HG02571 (cell line): ENCODE results near the gene MRPS25.

ENCODE experiments used
- ATAC-seq: cut with Tn5 transposase; IDR thresholded peaks from one replicate; pipeline ENCODE4 v1.9.1; 2021; ENCODE audit warnings: mild to moderate bottlenecking, moderate library complexity; ENCODE audit not compliant: unreplicated experiment

Gene MRPS25

DNA sequence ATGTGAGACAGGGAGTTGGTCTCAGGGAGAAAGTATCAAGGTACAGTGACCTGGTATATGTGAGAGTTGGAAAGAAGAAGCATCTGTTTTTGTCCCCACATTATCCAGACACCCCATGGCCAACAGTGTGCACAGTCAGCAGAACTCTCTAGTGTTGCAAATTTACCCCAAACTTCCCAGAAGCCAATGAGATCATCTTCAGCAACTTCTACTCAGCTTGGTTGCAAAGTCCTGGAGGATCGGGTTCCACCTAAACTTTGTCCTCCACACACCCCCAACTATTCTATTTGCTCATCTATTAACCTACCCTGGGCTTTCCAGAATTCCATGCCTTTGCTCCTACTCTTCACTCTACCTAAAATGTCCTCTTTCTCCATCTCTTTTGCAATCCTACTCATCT lies 18.1 kb upstream of the MRPS25 start:
- no peak for ATAC-seq

- ATAC-seq, result no peak
Observed at GRCh38 chr3:15081960-15082664, 17.0 kb upstream of the MRPS25 start.

DNA sequence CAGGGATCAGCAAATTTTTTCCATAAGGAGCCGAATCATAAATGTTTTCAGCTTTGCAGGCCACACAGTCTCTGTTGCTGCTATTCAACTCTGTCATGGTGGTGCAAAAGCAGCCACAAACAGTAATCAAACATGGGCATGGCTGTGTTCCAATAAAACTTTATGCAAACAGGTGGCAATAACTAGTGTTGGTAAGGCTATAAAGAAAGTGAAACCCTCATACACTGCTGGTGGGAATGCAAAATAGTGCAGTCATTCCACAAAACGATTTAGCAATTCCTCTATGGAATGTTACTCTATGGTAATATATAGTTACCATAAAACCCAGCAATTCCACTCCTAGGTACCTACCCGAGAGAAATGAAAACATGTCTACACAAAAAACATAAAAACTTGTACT lies 14.0 kb upstream of the MRPS25 start:
- ATAC-seq, result no peak

GRCh38 chr3:15074500-15074899 lies 9.4 kb upstream of the MRPS25 start:
- ATAC-seq, result no peak

DNA sequence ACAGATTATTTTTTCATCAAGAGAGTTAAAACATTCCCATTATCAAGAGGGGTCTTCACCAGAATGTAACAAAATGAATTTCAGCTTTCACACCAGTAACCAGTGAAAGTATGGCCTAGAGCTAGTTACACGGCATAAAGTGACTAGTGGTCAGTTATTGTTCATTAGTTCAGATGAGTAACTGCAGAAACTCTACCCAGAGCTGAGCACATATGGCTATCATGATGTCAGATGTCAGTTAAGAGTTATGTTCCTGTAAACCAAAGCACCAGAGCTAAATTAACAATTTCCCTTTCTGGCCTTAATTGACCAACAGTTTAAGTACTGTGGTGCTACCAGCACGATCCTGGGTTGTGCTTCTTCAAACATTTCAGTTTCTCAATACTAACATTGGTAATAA lies 6.6 kb upstream of the MRPS25 start:
- no peak for ATAC-seq

GRCh38 chr3:15069441-15069840 lies 4.3 kb upstream of the MRPS25 start:
- no peak for ATAC-seq

- ATAC-seq, result no peak
Observed at GRCh38 chr3:15066467-15066866, 1.4 kb upstream of the MRPS25 start.

- ATAC-seq, result no peak
Observed at GRCh38 chr3:15065550-15066007, 464 bp upstream of the MRPS25 start.

DNA sequence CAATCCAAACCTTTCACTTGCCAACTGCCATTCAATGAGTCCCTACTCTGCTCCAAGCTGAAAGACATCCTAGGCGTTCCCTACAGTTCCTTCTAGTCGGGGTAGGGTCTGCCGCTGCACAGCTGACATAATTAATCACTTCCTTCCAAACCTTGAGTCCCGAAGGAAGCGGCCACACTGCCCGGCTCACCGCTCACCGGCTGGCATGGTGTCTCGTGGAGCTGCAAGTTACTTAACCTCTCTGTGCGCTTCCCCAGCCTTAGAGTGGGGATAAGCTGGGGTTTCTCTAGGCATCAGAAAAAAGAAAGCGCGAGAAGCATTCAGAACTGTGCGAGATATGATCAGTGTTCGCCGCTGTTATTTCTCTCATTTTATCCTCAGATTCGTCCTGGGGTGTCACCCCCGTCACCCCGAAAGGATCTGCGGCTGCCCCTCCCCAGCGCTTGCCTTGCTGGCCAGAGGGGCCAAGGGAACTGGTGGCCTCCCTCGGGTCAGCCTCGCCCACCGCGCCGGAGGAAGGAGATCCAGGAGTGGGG lies 748 bp downstream of the MRPS25 start:
- peak; percentile 18 for ATAC-seq

DNA sequence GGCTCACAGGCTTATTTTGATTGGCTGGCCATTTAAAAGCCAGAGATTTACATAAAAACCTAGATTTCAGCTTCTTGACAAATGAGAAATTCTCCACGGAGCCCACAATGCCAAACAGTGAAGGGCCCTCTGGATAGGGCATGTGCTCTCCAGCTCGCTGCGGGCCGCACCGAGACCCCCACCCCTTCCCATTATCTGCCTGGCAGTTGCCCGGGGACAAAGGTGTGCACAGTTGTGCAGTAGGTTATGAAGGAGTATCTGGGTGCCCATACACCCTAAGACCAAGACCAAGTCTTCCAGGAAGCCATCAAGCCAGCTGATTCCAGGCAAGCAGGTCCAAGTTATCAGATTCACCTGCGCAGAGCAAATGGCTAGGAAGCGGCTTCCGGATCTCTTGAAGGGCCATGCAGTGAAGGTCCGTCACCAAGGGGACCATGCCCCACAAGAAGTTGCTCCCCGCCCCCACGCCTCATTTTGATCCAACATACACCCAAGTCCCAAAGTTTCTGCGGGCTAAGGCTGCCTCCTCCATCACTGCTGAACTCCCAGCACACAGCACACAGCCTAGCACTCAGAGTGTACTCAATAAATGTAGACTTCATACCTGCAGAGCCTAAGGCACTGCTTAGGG lies 1.3 kb downstream of the MRPS25 start:
- no peak for ATAC-seq

- no peak for ATAC-seq
Observed at GRCh38 chr3:15063238-15063637, 1.9 kb downstream of the MRPS25 start.

GRCh38 chr3:15060029-15060428 lies 5.1 kb downstream of the MRPS25 start:
- ATAC-seq, result no peak

DNA sequence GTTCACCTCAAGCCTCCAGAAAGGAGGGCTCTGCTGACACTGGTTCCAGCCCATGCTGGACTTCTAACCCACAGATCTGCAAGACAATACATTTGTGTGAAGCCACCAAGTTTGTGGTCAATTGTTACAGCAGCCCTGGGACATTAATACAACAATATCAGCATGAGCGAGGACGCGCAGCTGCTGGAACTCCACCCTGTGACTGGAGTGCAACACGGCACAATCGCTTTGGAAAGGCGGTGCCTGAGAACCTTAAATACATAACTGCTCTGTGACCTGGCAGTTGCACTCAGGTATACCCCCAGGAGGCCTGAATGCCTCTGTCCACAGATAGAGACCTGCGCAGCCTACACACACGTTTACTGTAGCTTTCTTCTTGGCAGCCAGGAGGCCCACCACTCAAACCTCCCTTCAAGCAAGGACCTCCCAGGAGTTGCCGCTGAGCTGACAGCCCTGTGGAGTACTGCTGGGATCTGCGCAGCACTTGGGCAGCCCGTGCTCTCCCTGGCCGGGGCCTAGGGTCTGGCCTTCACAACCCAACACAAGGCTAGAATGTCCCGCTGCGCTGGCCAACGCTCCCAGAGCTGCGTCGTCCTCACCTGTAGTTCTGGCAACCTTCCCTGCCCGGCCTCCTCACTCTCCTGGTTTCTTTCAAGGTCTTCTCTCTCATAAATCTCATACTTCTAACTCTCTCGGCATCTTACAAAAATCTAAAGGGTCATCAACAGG lies 8.3 kb downstream of the MRPS25 start:
- no peak for ATAC-seq

DNA sequence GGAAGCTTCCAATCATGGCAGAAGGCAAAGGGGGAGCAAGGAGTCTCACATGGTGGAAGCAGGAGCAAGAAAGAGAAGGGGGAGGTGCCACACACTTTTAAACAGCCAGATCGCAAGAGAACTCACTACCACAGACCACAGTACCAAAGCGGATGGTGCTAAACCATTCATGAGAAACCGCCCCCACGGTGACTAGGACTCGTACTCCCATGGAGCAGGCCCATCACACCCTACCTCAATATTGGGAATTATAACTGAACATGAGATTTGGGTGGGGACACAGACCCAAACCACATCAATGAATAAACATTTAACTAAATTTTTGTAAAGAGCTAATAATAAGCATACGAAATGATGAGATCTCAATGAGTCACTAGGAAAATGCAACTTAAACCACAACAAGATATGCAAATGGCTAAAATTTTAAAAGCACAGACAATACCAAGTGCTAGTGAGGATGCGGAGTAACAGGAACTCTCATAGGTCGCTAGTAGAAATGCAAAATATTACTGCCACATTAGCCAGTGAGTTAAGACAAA lies 10.0 kb downstream of the MRPS25 start:
- peak; percentile 45 for ATAC-seq

DNA sequence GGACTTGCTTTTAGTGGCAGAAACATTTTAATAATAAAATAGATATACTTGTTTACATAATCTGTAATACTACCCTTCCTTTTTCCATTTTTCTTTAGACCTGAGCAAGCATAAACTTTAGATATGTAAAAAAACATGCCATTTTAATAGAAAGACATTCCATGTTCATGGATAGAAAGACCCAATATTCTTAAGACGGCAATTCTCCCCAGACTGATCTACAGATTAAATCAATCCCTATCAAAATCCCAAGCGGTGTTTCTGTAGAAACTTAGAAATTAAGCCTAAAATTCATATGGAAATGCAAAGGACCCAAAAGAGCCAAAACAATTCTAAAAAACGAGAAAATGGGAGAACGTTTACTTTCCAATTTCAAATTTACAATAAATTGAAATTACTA lies 11.6 kb downstream of the MRPS25 start:
- ATAC-seq, result no peak

DNA sequence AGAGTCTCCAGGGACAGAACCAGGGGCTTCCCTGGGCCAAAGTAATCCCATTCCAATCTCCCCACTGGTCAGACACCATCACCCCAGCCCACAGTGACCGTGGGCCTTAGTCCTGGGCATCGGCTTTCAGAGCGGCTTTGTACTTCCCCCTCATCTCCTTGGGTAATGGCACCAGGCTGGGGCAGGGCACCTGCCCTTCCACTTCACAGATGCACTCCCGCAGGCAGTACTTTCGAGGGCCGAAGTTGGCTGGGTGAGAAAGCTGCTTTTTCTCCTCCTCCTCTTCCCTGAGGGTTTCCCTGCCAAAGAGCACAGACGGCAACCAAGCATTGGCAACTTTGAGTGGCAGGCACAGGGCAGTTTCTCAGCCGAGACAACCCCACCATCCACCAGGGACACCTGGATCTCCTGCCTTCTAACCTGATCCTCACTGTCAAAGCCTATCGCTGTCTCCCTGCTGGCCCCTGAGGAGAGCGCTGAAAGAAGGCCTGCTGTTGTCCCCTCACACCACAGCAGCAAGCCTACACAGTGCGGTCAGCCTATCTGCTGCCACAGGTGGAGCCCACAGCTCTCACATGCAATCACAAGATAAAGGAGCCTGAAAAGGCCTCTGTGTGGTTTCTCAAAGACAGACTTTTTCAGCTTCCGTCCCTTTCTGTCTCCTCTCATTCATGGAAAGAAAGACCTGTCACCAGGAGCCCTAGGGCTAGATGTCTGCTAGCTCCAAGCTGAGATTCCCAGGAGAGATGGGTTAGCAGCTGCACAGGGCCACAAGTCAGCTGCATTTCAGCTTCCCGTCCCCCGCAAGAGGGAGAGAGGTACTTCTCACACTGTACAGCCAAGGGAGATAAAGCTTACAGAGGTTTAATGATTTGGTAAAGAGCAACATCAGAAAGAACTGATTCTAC lies 12.5 kb downstream of the MRPS25 start:
- no peak for ATAC-seq

DNA sequence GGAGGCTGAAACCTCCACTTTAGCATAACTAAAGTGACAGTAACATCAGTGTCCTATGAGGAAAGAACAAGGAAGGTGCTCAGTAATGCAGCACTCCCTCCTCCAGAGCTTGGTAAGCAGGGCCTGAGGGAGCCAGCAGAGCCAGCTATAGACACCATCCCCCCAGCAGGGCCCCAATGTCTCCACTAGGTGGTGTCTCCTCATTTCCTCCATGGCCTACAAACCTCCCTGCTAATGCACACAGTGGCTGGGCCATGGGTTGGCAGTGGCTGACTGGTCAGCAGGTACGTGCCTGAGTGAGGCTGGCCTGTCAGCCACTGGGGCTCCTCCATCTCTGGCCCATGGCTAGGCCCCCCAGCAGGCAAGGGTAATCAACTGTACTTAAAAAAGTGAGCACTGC lies 13.6 kb downstream of the MRPS25 start:
- no peak for ATAC-seq

DNA sequence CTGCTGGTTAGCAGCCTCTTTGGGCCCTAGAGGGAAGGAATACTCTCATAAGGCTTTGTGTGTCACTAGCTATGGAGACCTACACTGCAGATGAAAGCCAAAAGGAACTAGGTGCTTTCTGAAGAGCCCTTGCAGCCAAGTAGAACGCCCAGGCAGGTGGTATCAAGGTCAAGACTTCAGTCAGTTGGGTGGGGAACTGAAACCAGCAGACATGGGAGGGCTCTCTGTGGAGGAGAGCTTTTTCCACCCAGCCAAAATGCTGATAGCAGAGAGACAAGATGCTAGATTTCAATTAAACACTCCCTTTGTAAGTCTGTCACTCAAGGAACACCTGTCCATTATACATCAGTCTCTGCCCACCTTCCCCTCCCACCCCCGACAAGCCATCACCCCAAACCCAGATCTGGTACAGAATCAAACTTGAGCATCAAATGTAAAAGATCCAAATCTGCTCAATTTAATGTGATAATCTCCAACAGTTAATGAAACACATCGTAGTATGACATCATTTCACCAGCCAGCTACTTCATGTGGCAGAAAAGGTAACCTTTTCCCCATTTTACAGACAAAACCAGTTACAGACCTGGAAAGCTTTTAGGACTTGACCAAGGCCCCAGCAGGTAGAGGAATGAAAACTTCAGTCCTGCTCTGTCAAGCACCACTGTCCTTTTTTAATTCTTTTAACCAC lies 14.6 kb downstream of the MRPS25 start:
- peak; percentile 58 for ATAC-seq

GRCh38 chr3:15049584-15049983 lies 15.5 kb downstream of the MRPS25 start:
- no peak for ATAC-seq

DNA sequence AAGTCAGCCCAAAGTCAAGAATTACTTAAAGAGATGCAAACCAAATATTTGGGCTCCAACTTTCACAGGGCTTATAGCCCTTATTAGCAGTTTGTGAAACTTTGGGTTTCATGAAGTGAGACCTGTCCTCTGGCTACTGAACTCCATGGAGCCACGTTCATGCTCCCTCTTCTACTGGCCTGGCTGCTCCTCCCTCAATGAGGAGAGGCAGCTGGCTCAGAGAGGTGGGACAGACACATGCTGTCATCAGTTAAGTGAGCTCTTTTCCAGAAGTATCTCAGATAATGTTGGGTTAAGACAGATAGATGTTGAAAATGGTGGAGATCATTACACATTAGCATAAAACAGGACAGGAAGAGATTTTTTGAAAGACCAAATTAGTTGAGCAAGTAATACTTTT lies 19.4 kb downstream of the MRPS25 start:
- no peak for ATAC-seq
